ENCODE results near the gene CNBP. TPM values are rescaled to one million over a fixed set of nuclear protein-coding genes. Genes with fewer than 3 reads are reported as not detected.
"Not testable (repeated sequence)": the region's sequence is repeated elsewhere in the genome, so short reads cannot be mapped to it uniquely, and the experiment has no call there.

CNBP gene
- total RNA-seq, 2 donors from 2014 or later = 342 to 378 TPM

DNA sequence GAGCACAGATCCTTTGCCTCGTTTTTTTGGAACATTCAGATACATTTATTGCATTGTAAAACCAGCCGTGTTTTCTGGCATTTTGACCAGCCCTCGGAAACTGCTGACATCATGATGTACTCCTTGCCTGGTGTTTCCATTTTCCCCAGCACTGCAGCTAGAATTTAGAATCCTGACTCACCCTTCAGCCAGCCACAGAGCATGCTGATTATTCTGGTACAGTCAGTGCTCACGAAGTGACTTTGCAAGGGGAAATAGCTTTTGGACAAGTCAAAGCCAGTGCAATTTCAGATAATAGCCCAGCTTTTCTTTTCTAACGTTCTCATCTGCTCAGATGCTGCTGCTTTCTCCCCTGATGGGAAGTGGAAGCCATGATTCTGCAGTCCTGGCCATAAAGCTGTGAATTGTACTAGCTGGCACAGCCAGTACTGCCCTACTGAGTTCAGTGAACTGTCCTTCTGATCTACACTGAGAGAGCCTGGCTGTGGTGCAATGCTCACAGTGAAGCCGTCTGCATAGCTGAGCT lies 12.1 kb upstream of the CNBP start:
- intact Hi-C loops (cut with DNase I) = no loop called here
- peak; percentile 59 for DNase-seq
- ATAC-seq = peak; percentile 89 to 97

DNA sequence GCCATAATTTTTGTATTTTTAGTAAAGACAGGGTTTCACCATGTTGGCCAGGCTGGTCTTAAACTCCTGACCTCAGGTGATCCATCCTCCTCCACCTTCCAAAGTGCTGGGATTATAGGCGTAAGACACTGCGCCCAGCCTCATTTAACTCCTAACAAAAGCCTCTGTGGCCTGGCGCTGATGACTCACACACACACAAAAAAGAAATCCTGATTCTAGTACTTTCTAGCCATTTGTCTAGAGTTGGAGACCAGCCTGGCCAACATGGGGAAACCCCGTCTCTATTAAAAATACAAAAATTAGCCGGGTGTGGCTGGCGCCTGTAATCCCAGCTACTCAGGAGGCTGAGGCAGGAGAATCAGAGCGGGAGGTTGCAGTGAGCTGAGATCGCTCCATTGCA lies 6.1 kb upstream of the CNBP start:
- DNase-seq; intact Hi-C loops (cut with DNase I); ATAC-seq: not testable (repeated sequence)

DNA sequence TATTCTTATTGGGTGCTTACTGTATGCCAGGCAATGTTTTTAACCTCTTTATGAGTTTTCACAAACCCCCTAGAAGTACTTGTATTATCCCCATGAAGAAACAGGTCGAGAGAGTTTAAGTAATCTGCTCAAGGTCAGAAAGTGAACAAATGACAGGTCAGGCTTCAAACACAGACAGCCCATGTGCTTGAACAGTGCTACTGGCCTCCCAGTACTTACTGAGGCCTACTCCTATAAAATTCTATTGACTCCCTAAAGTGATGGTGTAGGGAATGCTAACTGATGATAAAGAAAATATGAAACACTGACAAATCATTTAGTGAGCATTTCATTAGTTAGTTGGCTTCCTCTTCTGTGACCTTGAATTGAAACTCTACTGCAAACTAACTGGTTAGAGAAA lies 4.2 kb upstream of the CNBP start:
- ATAC-seq = no peak

DNA sequence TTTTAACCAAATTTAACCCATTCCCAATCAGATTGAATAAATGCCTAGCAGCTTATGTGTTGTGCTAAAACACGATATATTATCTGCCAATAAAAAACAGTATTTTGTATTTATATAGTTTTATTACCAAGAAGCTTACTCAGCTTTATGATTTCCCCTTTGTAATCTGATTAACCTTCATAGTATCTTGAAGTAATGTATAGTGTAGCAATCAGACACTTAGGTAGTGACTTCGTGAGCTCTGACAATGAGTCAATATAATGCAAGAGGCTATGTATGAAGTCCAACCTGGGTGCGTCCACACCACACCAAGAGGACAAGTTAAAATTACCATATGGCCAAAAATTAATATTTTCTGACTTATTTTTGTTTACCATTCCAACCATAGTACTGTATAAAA lies 2.1 kb upstream of the CNBP start:
- ATAC-seq = no peak
- intact Hi-C loops (cut with DNase I) = no loop called here

More for the DNA sequence above, 4.2 kb upstream of the CNBP start:
- intact Hi-C loops (cut with DNase I) = no loop called here
- no peak for DNase-seq

DNA sequence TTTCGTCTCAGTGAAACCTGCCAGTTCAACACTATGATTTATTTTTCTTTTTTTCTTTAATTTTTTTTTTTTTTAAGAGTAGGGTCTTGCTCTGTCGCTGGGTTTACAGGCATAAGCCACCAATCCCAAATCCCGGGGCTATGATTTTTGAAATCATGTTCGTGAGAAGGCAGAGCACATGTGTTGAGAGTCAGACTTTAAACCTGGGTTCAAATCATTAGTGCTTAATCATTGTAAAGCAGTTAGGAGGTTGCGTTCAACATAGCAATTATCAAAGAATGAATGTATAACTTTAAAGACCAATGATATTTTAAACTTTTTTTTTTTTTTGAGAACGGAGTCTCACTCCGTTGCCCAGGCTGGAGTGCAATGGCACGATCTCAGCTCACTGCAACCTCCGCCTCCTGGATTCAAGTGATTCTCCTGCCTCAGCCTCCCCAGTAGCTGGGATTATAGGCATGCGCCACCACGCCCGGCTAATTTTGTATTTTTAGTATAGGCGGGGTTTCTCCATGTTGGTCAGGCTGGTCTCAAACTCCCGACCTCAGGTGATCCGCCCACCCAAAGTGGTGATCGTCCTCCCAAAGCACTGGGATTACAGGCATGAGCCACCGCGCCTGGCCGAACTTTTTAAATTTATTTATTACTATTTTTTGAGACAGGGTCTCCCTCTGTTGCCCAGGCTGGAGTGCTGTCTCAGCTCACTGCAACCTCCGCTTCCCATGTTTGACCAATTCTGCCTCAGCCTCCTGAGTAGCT lies 1.3 kb upstream of the CNBP start:
- DNase-seq, ATAC-seq: not testable (repeated sequence)
- intact Hi-C loops (cut with DNase I) = loop anchor here in 1 of 2 donors (5.0 kb wide), 2 partner anchors 42 to 62 kb away; partner anchors contain the start of gene COPG1

More for the DNA sequence above, 2.1 kb upstream of the CNBP start:
- no peak for DNase-seq

DNA sequence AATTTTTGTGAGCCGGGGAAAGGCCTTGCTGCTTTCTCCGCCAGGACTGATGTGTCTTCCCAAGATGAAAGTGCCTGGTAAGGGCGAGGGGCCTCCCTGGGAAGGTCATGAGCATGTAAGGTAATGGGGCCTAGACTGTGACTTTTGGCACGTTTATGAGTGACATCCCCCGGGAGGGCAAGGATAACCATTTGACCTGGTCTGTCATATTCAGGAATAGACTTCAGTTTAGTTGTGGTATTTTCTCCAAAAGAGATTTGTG lies 631 bp upstream of the CNBP start:
- intact Hi-C loops (cut with DNase I) = loop anchor here in 1 of 2 donors (5.0 kb wide), 2 partner anchors 43 to 63 kb away; partner anchors contain the start of gene COPG1
- ATAC-seq = peak; percentile 24 to 31
- peak; percentile 43 for DNase-seq

DNA sequence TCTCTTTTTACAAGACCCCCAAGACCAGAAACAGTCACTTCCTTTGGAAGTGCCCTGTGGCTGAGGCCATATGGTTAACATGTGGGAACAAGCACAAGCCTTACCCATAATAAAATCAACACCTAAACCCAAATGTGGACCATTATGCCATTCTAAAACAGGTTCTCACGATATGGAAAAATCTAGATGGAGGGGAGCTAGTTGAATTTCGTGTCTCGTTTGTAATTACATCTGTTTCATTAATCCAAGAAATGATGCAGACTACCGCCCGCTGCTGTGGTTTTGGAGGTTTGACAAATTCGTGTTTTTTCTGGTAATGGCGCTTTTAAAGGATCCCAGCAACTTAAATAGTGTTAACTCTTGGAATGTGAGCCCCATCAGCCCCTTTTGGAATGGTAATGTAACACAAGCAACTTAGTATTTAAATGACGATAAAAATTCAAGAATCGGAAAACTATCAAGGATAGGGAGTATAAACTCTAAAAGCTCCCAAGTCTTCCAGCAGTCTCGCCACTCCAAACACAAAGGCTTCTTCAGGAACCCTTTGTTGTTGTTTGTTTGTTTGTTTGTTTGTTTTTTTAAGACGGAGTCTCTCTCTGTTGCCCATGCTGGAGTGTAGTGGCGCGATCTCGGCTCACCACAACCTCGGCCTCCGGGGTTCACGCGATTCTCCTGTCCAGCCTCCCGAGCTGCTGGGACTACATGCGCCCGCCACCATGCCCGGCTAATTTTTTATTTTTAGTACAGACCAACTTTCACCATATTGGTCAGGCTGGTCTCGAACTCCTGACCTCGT lies 1.1 kb downstream of the CNBP start:
- ATAC-seq = peak; percentile 1 to 7
- no peak for DNase-seq
- intact Hi-C loops (cut with DNase I) = loop anchor here in 1 of 2 donors (5.0 kb wide), 2 partner anchors 45 to 65 kb away; partner anchors contain the start of gene COPG1

- ATAC-seq (no peak), DNase-seq (no peak)
- intact Hi-C loops (cut with DNase I) = loop anchor here in 1 of 2 donors (5.0 kb wide), 2 partner anchors 45 to 65 kb away; partner anchors contain the start of gene COPG1
Measured at GRCh38 chr3:129181819-129182218, 1.9 kb downstream of the CNBP start.

- DNase-seq (no peak), ATAC-seq (no peak)
- intact Hi-C loops (cut with DNase I) = loop anchor here in 1 of 2 donors (5.0 kb wide), 2 partner anchors 47 to 67 kb away; partner anchors contain the start of gene COPG1
Measured at GRCh38 chr3:129180461-129180860, 3.2 kb downstream of the CNBP start.

DNA sequence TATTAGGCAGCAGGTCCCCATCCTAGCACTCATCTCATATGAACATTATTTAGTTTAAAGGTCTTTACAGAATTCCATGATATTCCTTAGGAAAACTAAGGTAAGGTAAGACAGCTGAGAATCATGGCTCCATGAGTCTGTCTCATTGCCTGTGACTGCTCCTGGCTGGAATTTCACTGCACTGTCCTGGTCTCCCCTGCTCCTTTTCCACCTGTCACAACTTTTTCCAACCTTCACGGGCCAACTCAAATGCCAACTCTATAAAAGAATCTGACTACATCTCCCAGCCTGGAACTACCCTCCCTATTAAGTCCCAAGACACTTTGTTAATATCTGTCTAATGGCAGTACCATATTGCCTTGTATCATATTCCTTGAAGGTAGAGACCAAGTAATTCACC lies 7.6 kb downstream of the CNBP start:
- DNase-seq (no peak), ATAC-seq (no peak)
- intact Hi-C loops (cut with DNase I) = no loop called here

GRCh38 chr3:129173725-129174124 lies 10.0 kb downstream of the CNBP start:
- DNase-seq = no peak
- ATAC-seq = no peak
- intact Hi-C loops (cut with DNase I) = no loop called here

DNA sequence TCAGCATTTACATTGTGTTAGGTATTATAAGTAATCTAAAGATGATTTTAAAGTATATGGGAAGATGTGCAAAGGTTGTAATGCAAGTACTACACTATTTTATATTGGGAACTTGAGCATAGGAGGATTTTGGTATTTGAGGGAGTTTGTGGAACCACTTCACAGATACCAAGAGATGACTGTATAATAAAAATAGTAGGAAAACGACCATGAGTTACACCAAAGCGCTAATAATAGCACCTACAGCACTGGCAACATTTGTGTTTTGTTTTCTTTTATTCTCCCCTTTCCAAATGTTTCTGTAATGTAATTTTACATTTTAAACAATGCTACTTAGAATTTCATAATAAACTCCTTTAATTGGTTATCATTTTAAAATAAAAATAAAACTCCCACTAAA lies 10.5 kb downstream of the CNBP start:
- DNase-seq = no peak
- ATAC-seq = no peak
- intact Hi-C loops (cut with DNase I) = no loop called here

- no peak for ATAC-seq
- intact Hi-C loops (cut with DNase I) = no loop called here
Measured at GRCh38 chr3:129166579-129167332, 16.9 kb downstream of the CNBP start.

GRCh38 chr3:129165594-129165993 lies 18.1 kb downstream of the CNBP start:
- ATAC-seq; DNase-seq; intact Hi-C loops (cut with DNase I): not testable (repeated sequence)

More at GRCh38 chr3:129166579-129167332, 16.9 kb downstream of the CNBP start:
- DNase-seq = no peak

DNA sequence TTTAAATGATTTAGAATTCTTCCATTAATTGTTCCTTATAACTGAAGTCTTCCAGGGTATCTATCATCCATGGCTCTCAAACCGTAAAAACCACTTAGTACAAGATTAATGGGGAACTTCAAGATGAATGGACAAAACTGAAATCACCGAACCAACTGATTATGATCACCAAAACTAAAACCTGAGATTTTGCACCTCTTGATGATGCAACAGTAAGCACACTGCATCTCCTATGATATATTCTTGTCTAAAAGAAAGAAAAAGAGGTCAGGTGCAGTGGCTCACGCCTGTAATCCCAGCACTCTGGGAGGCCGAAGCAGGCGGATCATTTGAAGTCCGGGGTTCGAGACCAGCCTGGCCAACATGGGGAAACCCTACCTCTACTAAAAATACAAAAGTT lies 19.2 kb downstream of the CNBP start:
- ATAC-seq (no peak), DNase-seq (no peak)
- intact Hi-C loops (cut with DNase I) = no loop called here

DNA sequence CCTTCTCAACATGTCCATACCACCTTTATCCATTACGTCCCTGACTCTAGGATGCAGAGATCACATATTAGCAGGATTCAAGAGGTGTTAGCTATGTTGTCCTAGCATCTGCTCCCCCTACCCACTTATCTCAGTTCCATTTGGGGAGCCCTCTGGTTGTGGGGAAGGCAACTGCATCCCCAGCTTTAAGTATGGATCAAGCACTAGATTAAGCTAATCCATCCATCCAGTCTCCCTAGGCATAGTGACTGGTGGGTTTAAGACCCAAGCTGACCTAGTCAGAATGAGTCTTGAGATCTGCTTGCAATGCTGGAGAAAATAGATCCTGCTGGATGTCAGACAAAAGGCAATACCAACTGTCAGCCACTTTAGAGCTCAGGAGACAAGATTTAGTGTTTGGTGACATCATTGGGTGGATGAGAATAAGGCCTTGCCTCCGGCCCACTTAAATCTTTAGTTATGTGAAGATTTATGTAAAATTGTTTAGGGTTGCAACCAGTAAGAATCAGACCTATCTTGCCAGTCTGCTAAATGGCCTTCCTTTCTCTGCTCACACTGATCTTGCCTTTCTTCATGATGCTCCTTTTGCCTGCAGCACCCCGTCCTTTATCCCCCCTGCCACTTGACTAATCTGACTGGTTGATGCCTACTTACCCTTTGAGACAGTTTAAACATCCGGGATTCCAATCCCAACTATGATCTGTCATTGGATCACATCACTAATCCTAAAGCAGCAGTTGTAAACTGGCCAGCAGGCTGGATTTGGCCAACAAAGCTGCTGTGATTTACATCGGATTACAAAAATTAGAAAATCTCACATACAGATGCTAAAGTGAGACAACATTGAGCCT lies 20.7 kb downstream of the CNBP start:
- DNase-seq (no peak), ATAC-seq (no peak)
- intact Hi-C loops (cut with DNase I) = no loop called here

GRCh38 chr3:129161860-129162271 lies 21.8 kb downstream of the CNBP start:
- ATAC-seq = peak in 1 of 2 donors; percentile 9
- no peak for DNase-seq
- intact Hi-C loops (cut with DNase I) = no loop called here
